Right lobe of liver (tissue), 4 donors: ENCODE results near the gene FAM50A.

Experiments used
- CTCF ChIP-seq, 4 donors: fragments of 200-600 bp in 3 of 4; fragments of 450-650 bp in 1 of 4; IDR thresholded peaks; one replicate each; pipeline versions ENCODE4 v1.5.1 to v1.8.0; 2016 to 2022; ENCODE audit warnings: antibody characterized with exemption in 4 of 4, mild to moderate bottlenecking in 2 of 4
- POLR2A ChIP-seq: fragments of 450-650 bp; IDR thresholded peaks from one replicate; pipeline ENCODE4 v1.6.1; 2017; ENCODE audit warnings: antibody characterized with exemption, mild to moderate bottlenecking
- donor health status: DM: no; HTN: no; CAD: no.
- donor health status: DM: no; HTN: no; CAD: no.
- donor health status: DM: no; HTN: yes; CAD: no.

DNA sequence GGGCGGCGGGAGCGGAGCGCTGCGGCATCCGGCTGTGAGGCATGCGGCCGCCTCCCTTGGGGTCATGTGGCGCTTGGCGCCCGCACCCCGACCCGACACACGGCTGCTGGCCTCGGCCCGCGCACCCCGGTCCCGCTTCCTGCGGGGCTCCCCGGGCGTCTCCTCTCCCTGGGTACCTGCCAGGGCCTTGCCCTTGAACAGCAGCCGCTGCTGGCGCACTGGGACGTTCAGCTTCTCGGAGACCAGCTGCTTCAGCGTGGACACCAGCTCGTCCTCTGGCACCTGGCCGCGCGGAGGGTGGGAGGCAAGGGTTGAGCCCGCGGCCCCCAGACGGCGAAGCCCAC is 42.1 kb downstream of the FAM50A start:
- no peak for TF ChIP-seq CTCF (IDR thresholded peaks at IDR 0.05)
- TF ChIP-seq POLR2A = peak; percentile 11
